PFSK-1 (cell line): ENCODE data around the gene TRAPPC12.

Experiments used
- POLR2AphosphoS5 ChIP-seq: IDR thresholded peaks from 2 replicates; pipeline ENCODE4 v1.6.1; 2012; ENCODE audit warnings: low read depth, mild to moderate bottlenecking, control low read depth, low read length, moderate library complexity
- REST ChIP-seq, 2 experiments: IDR thresholded peaks; 2 replicates each; pipeline versions ENCODE4 v1.6.1 to v1.8.0; 2011 to 2012; ENCODE audit warnings: low read depth in 2 of 2, low read length in 2 of 2, control low read depth in 1 of 2, inconsistent platforms in 1 of 2, mild to moderate bottlenecking in 1 of 2, moderate library complexity in 1 of 2; ENCODE audit not compliant: insufficient read depth in 1 of 2

- TF ChIP-seq REST (IDR thresholded peaks at IDR 0.05; ENCODE audit: insufficient read depth in 1 of 2, low read depth in 2 of 2, low read length in 2 of 2) (no peak), POLR2AphosphoS5 (no peak)
Measured at GRCh38 chr2:3411103-3411502, 31.6 kb downstream of the TRAPPC12 start.
